Endothelial cell of coronary artery (primary cell): Measurements from ENCODE around the gene ADAM29. TPM values are rescaled to one million over a fixed set of nuclear protein-coding genes. Genes with fewer than 3 reads are reported as not detected.

Experiments
- total RNA-seq: library from RNA; depleted of rRNA; stranded (reverse); fragments of >200 nt; gene quantifications from 2 replicates; pipeline ENCODE4 v1.2.3, GENCODE V29; 2014

Gene ADAM29
- not detected in 2 replicates for total RNA-seq

DNA sequence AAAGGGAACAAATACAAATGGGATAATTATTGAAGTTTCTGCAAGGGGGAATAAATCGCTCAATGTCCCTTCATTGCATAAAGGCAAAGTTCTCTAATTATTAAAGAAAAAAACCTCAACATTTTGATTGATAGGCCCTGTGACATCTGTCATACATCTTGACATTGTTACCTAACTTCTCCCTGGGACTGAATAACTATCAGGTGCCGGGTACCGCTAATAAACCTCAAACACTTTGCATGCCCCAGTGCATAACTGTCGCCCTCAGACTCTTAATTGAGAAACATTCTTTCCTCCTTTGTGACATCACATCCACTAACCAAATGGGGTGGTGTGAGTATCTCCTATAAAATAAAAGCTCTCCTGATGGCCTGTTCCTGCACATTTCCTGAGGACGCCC is at the start of gene ADAM29:
ADAM29 (plus strand) TSS at position 301 of the 400 bp plus-strand sequence. CDS start 57,168 bp downstream, outside the sequence.

Other genes starting within 250 kb of the ADAM29 start
- gene GLRA3, start 89.1 kb upstream of the ADAM29 start, total RNA-seq: not detected in 2 replicates